IMR-90 (cell line): ENCODE measurements around the gene FCHSD2.

Experiments used
- BHLHE40 ChIP-seq: fragments of 150-350 bp; IDR thresholded peaks from 2 replicates; pipeline ENCODE4 v1.6.1; 2016; ENCODE audit warnings: mild to moderate bottlenecking, low read depth, low read length
- TF ChIP-seq, protein P1 (sequence below): fragments of 150-350 bp; IDR thresholded peaks from 2 replicates; pipeline ENCODE4 v1.6.1; 2017; ENCODE audit warnings: mild to moderate bottlenecking, antibody characterized with exemption, low read length, low read depth
- TF ChIP-seq, protein P2 (sequence below): conservative IDR thresholded peaks from 2 replicates; pipeline ENCODE4 v1.5.1; 2012; ENCODE audit warnings: mild to moderate bottlenecking, low read depth, low read length, improper control_type of control experiment

DNA sequence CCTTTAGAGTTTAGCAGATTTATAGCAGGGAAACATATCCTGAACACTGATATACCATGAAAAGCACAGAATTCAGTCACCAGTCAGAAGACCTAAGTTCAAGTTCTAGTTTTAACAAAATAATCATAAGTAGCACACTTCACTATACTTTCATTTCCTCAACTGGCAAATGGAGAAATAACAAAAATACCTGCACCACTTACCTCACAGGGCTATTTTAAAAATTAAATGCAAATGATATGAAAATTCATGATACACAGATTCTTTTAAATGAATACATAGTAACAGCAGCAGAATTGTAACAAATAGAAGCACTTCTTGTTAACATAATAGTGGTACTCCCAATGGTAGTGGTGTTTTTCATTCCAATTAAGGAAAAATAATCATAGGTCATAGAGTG lies 139.0 kb downstream of the FCHSD2 start:
- no peak for TF ChIP-seq BHLHE40
- TF ChIP-seq, protein P1, sequence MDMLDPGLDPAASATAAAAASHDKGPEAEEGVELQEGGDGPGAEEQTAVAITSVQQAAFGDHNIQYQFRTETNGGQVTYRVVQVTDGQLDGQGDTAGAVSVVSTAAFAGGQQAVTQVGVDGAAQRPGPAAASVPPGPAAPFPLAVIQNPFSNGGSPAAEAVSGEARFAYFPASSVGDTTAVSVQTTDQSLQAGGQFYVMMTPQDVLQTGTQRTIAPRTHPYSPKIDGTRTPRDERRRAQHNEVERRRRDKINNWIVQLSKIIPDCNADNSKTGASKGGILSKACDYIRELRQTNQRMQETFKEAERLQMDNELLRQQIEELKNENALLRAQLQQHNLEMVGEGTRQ: no peak
- TF ChIP-seq, protein P2, sequence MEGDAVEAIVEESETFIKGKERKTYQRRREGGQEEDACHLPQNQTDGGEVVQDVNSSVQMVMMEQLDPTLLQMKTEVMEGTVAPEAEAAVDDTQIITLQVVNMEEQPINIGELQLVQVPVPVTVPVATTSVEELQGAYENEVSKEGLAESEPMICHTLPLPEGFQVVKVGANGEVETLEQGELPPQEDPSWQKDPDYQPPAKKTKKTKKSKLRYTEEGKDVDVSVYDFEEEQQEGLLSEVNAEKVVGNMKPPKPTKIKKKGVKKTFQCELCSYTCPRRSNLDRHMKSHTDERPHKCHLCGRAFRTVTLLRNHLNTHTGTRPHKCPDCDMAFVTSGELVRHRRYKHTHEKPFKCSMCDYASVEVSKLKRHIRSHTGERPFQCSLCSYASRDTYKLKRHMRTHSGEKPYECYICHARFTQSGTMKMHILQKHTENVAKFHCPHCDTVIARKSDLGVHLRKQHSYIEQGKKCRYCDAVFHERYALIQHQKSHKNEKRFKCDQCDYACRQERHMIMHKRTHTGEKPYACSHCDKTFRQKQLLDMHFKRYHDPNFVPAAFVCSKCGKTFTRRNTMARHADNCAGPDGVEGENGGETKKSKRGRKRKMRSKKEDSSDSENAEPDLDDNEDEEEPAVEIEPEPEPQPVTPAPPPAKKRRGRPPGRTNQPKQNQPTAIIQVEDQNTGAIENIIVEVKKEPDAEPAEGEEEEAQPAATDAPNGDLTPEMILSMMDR: no peak
